ENCODE data around the gene YARS1. TPM values are rescaled to one million over a fixed set of nuclear protein-coding genes. Genes with fewer than 3 reads are reported as not detected.
A peak's percentile ranks its signal among the peaks of the same experiment; 100 is the strongest.
"Not testable (repeated sequence)": the region's sequence is repeated elsewhere in the genome, so short reads cannot be mapped to it uniquely, and the experiment has no call there.

Gene YARS1
- total RNA-seq, 1 donor from 2014 or later = 73.2 TPM

GRCh38 chr1:32791881-32792280, 25.3 kb downstream of the YARS1 start:
- H3K27me3 Mint-ChIP-seq (ENCODE audit: unreplicated experiment) = no peaks in the 10 kb centered on the region
- no peak overlapping the region for H3K4me3 Mint-ChIP-seq (ENCODE audit: unreplicated experiment)
- no peak for DNase-seq (ENCODE audit: low spot score)
- no peaks in the 10 kb centered on the region for H3K9me3 Mint-ChIP-seq (ENCODE audit: unreplicated experiment)
- H3K27ac Mint-ChIP-seq (ENCODE audit: unreplicated experiment) = no peak overlapping the region
- TF ChIP-seq CTCF (IDR thresholded peaks at IDR 0.05; ENCODE audit: unreplicated experiment) = no peak
- peaks cover 9% of the 10 kb centered on the region for H3K36me3 Mint-ChIP-seq (ENCODE audit: low read depth, unreplicated experiment)
- H3K4me1 Mint-ChIP-seq (ENCODE audit: unreplicated experiment) = peaks cover under 1% of the 10 kb centered on the region

DNA sequence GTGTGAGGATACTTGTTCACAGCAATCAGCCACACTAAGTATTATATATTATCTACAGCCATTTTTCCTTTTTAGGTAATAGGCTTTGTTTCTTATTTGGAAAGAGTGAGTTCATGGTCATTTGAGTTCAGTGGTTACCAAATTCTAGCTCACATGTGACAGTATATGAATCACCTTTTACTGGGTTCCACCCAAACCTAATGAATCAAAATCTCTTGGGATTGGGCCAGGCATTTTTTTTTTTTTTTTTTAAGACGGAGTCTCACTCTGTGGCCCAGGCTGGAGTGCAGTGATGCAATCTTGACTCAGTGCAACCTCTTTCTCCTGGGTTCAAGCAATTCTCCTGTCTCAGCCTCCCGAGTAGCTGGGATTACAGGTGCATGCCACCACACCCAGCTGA, 27.8 kb downstream of the YARS1 start:
- H3K36me3 Mint-ChIP-seq (ENCODE audit: low read depth, unreplicated experiment) = peaks cover 12% of the 10 kb centered on the region
- H3K27me3 Mint-ChIP-seq (ENCODE audit: unreplicated experiment); H3K27ac Mint-ChIP-seq (ENCODE audit: unreplicated experiment); H3K9me3 Mint-ChIP-seq (ENCODE audit: unreplicated experiment); H3K4me3 Mint-ChIP-seq (ENCODE audit: unreplicated experiment); DNase-seq (ENCODE audit: low spot score): not testable (repeated sequence)
- peaks cover 11% of the 10 kb centered on the region for H3K4me1 Mint-ChIP-seq (ENCODE audit: unreplicated experiment)

DNA sequence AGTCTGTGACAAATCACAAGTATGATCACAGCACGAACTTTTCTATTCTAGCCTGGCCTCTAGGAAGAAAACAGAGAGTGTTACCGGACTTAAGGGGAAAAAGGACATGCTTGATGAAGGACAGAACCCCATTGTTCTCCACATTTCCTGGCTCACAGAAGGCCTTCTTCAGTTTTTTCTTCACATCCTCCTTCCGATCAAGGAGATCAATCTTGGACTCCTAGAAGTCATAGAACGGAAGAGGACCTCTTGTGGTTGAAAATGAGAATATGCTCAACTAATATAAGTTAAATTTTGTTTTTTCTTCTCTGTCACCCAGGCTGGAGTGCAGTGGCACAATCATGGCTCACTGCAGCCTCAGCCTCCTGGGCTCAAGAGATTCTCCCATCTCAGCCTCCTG, 30.3 kb downstream of the YARS1 start:
- peaks cover 9% of the 10 kb centered on the region for H3K36me3 Mint-ChIP-seq (ENCODE audit: low read depth, unreplicated experiment)
- peak overlapping the region; percentile 96 for H3K27ac Mint-ChIP-seq (ENCODE audit: unreplicated experiment)
- no peaks in the 10 kb centered on the region for H3K9me3 Mint-ChIP-seq (ENCODE audit: unreplicated experiment)
- TF ChIP-seq CTCF (IDR thresholded peaks at IDR 0.05; ENCODE audit: unreplicated experiment) = peak; percentile 39
- H3K4me1 Mint-ChIP-seq (ENCODE audit: unreplicated experiment) = peaks cover 11% of the 10 kb centered on the region
- peak overlapping the region; percentile 72 for H3K4me3 Mint-ChIP-seq (ENCODE audit: unreplicated experiment)
- H3K27me3 Mint-ChIP-seq (ENCODE audit: unreplicated experiment) = no peaks in the 10 kb centered on the region
- no peak for DNase-seq (ENCODE audit: low spot score)

DNA sequence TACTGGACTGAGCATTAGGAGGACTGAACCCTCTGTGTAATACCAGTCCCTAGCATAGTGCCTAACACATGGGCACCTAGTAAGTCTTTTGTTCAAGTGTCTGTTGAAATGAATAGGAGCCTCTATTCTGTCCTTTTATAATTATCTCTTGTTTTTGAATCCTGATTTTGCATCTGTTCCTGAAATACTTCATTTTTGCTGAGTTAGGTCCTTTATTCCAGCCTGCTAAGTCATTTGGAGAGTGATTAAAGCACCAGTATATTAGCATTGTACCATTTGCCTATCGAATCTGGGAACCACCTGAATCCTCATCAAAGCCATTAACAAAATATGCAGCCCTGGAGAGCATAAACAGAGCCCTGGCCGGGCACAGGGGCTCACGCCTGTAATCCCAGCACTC, 32.3 kb downstream of the YARS1 start:
- no peak for TF ChIP-seq CTCF (IDR thresholded peaks at IDR 0.05; ENCODE audit: unreplicated experiment)
- Mint-ChIP-seq H3K36me3 (ENCODE audit: low read depth, unreplicated experiment) (peaks cover 22% of the 10 kb centered on the region), H3K9me3 (ENCODE audit: unreplicated experiment) (no peaks in the 10 kb centered on the region), H3K4me3 (ENCODE audit: unreplicated experiment) (no peak overlapping the region), H3K27me3 (ENCODE audit: unreplicated experiment) (peaks cover 2% of the 10 kb centered on the region), H3K27ac (ENCODE audit: unreplicated experiment) (no peak overlapping the region), H3K4me1 (ENCODE audit: unreplicated experiment) (peaks cover 11% of the 10 kb centered on the region)
- no peak for DNase-seq (ENCODE audit: low spot score)

DNA sequence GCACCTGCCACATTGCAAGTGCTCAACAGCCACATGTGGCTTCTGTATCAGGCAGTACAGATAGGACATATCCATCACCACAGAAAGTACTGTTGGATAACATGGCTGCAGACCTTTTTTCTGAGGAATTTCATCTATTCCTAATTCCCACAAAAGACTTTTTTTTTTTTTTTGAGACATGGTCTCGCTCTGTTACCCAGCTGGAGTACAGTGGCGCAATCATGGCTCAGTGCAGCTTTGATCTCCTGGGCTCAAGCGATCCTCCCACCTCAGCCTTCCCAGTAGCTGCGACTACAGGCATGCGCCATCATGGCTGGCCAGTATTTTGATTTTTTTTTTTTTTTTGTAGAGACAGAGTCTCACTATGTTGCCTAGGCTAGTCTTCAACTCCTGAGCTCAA, 33.3 kb downstream of the YARS1 start:
- peaks cover 11% of the 10 kb centered on the region for H3K4me1 Mint-ChIP-seq (ENCODE audit: unreplicated experiment)
- peaks cover 2% of the 10 kb centered on the region for H3K27me3 Mint-ChIP-seq (ENCODE audit: unreplicated experiment)
- H3K36me3 Mint-ChIP-seq (ENCODE audit: low read depth, unreplicated experiment) = peaks cover 23% of the 10 kb centered on the region
- no peak for DNase-seq (ENCODE audit: low spot score)
- no peaks in the 10 kb centered on the region for H3K9me3 Mint-ChIP-seq (ENCODE audit: unreplicated experiment)
- H3K4me3 Mint-ChIP-seq (ENCODE audit: unreplicated experiment) = no peak overlapping the region
- no peak overlapping the region for H3K27ac Mint-ChIP-seq (ENCODE audit: unreplicated experiment)
- no peak for TF ChIP-seq CTCF (IDR thresholded peaks at IDR 0.05; ENCODE audit: unreplicated experiment)

DNA sequence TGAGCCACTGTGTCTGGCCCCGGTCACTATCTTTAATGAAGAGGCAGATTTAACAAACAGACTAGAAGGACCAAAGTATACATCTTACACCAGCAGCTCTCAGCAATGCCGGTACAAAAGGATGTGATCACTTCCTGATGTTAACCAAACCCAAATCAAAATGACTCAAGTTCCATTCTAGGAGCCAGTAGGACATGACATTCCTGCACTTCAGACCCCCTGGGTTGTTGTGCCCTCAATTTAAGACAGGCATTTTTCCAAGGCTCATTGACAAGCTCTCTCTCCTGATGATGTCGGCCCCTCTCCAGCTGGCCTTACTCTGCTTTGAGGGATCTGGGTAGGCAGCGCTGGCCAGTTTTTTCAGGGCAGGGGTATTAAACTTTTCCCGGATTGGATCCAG, 35.1 kb downstream of the YARS1 start:
- H3K4me3 Mint-ChIP-seq (ENCODE audit: unreplicated experiment) = no peak overlapping the region
- peaks cover 11% of the 10 kb centered on the region for H3K4me1 Mint-ChIP-seq (ENCODE audit: unreplicated experiment)
- H3K36me3 Mint-ChIP-seq (ENCODE audit: low read depth, unreplicated experiment) = peaks cover 23% of the 10 kb centered on the region
- TF ChIP-seq CTCF (IDR thresholded peaks at IDR 0.05; ENCODE audit: unreplicated experiment) = no peak
- no peaks in the 10 kb centered on the region for H3K9me3 Mint-ChIP-seq (ENCODE audit: unreplicated experiment)
- H3K27ac Mint-ChIP-seq (ENCODE audit: unreplicated experiment) = no peak overlapping the region
- no peak for DNase-seq (ENCODE audit: low spot score)
- peaks cover 2% of the 10 kb centered on the region for H3K27me3 Mint-ChIP-seq (ENCODE audit: unreplicated experiment)

Measured in endothelial cell (in vitro differentiated cells).